Tibial nerve (tissue), 4 donors: ENCODE results near the gene MCF2L2. TPM values are rescaled to one million over a fixed set of nuclear protein-coding genes. Genes with fewer than 3 reads are reported as not detected.

Experiments
- DNase-seq, 2 donors: peaks; one replicate each; pipeline ENCODE4 v3.0.0-alpha.2; 2019; ENCODE audit warnings: low spot score in 2 of 2
- H3K27ac ChIP-seq, 4 donors: fragments of 200-600 bp; sonication (generic) in 3 of 4; one replicate each; pipeline ENCODE4 v1.5.1; 2017 to 2019; ENCODE audit warnings: mild to moderate bottlenecking in 1 of 4
- H3K27me3 ChIP-seq, 2 donors: fragments of 200-600 bp; sonication (generic) in 1 of 2; one replicate each; pipeline versions ENCODE4 v1.5.1 to v1.6.0; 2017 to 2019
- H3K36me3 ChIP-seq, 3 donors: fragments of 200-600 bp; sonication (generic); one replicate each; pipeline ENCODE4 v1.5.1; 2018 to 2019
- H3K4me1 ChIP-seq, 4 donors: fragments of 200-600 bp; sonication (generic) in 3 of 4; one replicate each; pipeline ENCODE4 v1.5.1; 2017 to 2019
- H3K4me3 ChIP-seq, 4 donors: fragments of 200-600 bp; sonication (generic) in 3 of 4; one replicate each; pipeline ENCODE4 v1.5.1; 2017 to 2019; ENCODE audit warnings: mild to moderate bottlenecking in 1 of 4, moderate library complexity in 1 of 4
- H3K9me3 ChIP-seq, 4 donors: fragments of 200-600 bp; sonication (generic) in 3 of 4; one replicate each; pipeline ENCODE4 v1.5.1; 2017 to 2019
- CTCF ChIP-seq, 5 experiments: fragments of 200-600 bp in 3 of 5; fragments of 450-650 bp in 2 of 5; sonication (generic) in 3 of 5; IDR thresholded peaks; one replicate each; pipeline ENCODE4 v1.5.1; 2016 to 2019; ENCODE audit warnings: antibody characterized with exemption in 5 of 5, mild to moderate bottlenecking in 3 of 5, moderate library complexity in 2 of 5
- EP300 ChIP-seq, 2 donors: sonication (generic); formaldehyde crosslinking; IDR thresholded peaks; one replicate each; pipeline ENCODE4 v1.6.1; 2017; ENCODE audit warnings: antibody characterized with exemption in 2 of 2, mild to moderate bottlenecking in 1 of 2
- POLR2A ChIP-seq, 2 donors: fragments of 450-650 bp; IDR thresholded peaks; one replicate each; pipeline ENCODE4 v1.6.1; 2017; ENCODE audit warnings: antibody characterized with exemption in 2 of 2, mild to moderate bottlenecking in 2 of 2, moderate library complexity in 2 of 2
- WGBS, 2 donors: methylation state at CpG; one replicate each; pipeline ENCODE4 v1.1.5; 2018; 5-methylcytosine and 5-hydroxymethylcytosine counted together
- total RNA-seq, 4 donors: library from RNA; depleted of rRNA; stranded (reverse); fragments of >200 nt; gene quantifications; one replicate each; pipeline ENCODE4 v1.1.0, GENCODE V29; 2016

MCF2L2 gene
- total RNA-seq, 4 donors from 2014 or later, result 0.90 to 24.9 (median 1.8) TPM

DNA sequence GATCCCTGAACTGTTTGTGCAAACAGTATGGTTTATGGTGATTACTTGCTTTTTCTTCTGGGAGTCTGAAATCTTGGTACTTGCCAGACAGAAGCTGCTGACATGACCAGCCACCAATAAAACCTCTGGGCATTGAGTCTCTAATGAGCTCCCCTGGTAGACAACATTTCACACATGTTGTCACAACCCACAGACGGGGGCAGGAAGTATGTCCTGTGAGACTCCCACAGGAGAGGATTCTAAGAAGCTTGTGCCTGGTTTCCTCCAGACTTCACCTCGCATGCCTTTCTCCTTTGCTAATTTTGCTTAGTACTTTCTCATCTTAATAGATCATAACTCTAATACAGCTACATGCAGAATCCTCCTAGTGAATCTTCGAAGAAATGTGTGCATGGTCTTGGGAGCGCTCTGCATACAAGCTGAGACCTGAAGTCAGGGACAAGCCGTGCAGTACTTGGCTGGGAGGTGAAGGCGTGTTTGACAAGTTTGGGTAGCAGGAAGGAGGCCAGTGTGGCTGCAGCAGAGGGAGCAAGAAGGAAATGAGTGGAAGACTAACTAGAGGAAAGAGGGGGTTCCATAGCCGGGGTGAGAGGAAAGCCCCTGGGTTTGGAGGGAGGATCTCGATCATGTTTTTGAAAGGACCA, 126.4 kb downstream of the MCF2L2 start:
- no peak overlapping the region for H3K27ac ChIP-seq
- H3K9me3 ChIP-seq, result no peaks in the 10 kb centered on the region
- no peak overlapping the region for H3K4me3 ChIP-seq
- peaks cover 0 to 8% (median 2%) of the 10 kb centered on the region in 4 donors for H3K4me1 ChIP-seq
- 48 to 58% methylated on average over 8 of the region's 8 CpGs for WGBS, 2 donors
- no peaks in the 10 kb centered on the region for H3K27me3 ChIP-seq
- DNase-seq, result no peak
- no peaks in the 10 kb centered on the region for H3K36me3 ChIP-seq
- TF ChIP-seq CTCF (IDR thresholded peaks at IDR 0.05), result no peak
- TF ChIP-seq EP300 (IDR thresholded peaks at IDR 0.05), result no peak
- no peak for TF ChIP-seq POLR2A (IDR thresholded peaks at IDR 0.05)

DNA sequence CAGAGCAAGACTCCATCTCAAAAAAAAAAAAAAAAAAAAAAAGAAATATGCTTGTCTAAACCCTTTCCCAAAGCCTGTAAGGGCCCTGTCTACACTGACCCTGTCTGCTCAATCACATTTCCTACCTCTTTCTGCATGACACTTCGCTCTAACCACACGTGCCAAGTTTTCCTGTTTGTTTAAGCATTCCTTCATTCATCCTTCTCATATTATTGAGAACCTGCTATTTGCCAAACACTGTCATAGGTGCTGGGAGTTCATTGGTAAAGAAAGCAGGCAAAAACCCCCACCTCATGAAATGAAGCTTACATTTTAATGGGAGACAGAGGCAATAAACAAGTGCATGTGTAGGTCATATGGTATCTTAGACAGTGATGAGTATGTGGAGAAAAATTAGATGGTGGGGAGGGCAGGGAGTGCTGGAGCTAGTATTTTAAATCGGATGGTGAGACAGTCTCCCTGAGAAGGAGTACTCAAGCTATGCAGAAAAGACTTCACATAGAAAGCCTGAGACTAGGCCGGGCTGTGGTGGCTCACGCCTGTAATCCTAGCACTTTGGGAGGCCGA, 127.3 kb downstream of the MCF2L2 start:
- Histone ChIP-seq H3K27me3 (no peaks in the 10 kb centered on the region), H3K36me3 (no peaks in the 10 kb centered on the region), H3K9me3 (no peaks in the 10 kb centered on the region), H3K27ac (no peak overlapping the region), H3K4me1 (peaks cover 0 to 4% (median 2%) of the 10 kb centered on the region in 4 donors), H3K4me3 (no peak overlapping the region)
- 68 to 89% methylated on average over 6 of the region's 6 CpGs for WGBS, 2 donors
- DNase-seq, result no peak
- no peak for TF ChIP-seq EP300 (IDR thresholded peaks at IDR 0.05)
- TF ChIP-seq POLR2A (IDR thresholded peaks at IDR 0.05), result no peak
- no peak for TF ChIP-seq CTCF (IDR thresholded peaks at IDR 0.05)

- Histone ChIP-seq H3K27me3 (no peaks in the 10 kb centered on the region), H3K27ac (no peak overlapping the region), H3K36me3 (no peaks in the 10 kb centered on the region), H3K4me3 (no peak overlapping the region), H3K4me1 (peaks cover 0 to 4% (median 2%) of the 10 kb centered on the region in 4 donors), H3K9me3 (no peaks in the 10 kb centered on the region)
- no peak for TF ChIP-seq CTCF (IDR thresholded peaks at IDR 0.05)
- no peak for TF ChIP-seq EP300 (IDR thresholded peaks at IDR 0.05)
- no peak for TF ChIP-seq POLR2A (IDR thresholded peaks at IDR 0.05)
- DNase-seq, result no peak
- 89 to 99% methylated on average over 4 of the region's 4 CpGs for WGBS, 2 donors
Observed at GRCh38 chr3:183299976-183300375, 128.4 kb downstream of the MCF2L2 start.

DNA sequence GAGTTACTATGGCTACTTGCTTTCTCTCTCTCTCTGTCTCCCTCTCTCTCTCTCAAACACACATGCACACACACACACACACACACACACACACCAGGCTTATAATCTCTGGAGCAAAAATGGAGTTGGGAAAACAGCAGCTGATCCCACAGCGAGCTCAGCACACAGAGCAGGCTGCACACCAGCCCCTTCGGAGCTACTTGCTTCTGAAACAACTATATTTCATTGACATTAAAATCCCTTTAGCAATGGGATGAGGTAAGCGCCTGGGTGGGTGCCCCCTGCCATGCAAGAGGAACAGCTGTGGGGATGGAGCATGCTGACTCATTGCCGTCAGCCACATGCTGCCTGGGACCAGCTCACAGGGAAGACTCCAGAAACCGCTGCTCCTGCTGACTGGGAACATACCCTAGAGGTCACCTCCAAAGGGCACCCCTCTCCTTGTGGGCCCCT, 129.7 kb downstream of the MCF2L2 start:
- 28 to 33% methylated on average over 3 to 5 of the region's 5 CpGs for whole genome bisulfite sequencing, 2 donors
- no peak overlapping the region for H3K4me3 ChIP-seq
- peak; percentile 23 to 24 for DNase-seq
- no peaks in the 10 kb centered on the region for H3K9me3 ChIP-seq
- peaks cover 0 to 4% (median 2%) of the 10 kb centered on the region in 4 donors for H3K4me1 ChIP-seq
- no peaks in the 10 kb centered on the region for H3K36me3 ChIP-seq
- peak overlapping the region in 1 of 4 donors; percentile 43 for H3K27ac ChIP-seq
- no peak for TF ChIP-seq POLR2A (IDR thresholded peaks at IDR 0.05)
- TF ChIP-seq EP300 (IDR thresholded peaks at IDR 0.05), result no peak
- no peak for TF ChIP-seq CTCF (IDR thresholded peaks at IDR 0.05)
- no peaks in the 10 kb centered on the region for H3K27me3 ChIP-seq

- TF ChIP-seq POLR2A (IDR thresholded peaks at IDR 0.05) (no peak), CTCF (IDR thresholded peaks at IDR 0.05) (no peak), EP300 (IDR thresholded peaks at IDR 0.05) (no peak)
- WGBS, 2 donors, result 93 to 95% methylated on average over 12 of the region's 12 CpGs
- Histone ChIP-seq H3K36me3 (no peaks in the 10 kb centered on the region), H3K27me3 (no peaks in the 10 kb centered on the region), H3K4me1 (peaks cover 0 to 4% (median 2%) of the 10 kb centered on the region in 4 donors), H3K9me3 (no peaks in the 10 kb centered on the region), H3K4me3 (no peak overlapping the region), H3K27ac (no peak overlapping the region)
- no peak for DNase-seq
Observed at GRCh38 chr3:183296944-183297343, 131.5 kb downstream of the MCF2L2 start.
